MM.1S (cell line): ENCODE measurements around the gene SLC10A3.

Source experiments
- CTCF ChIP-seq: fragments of 300-600 bp; sonication (generic); IDR thresholded peaks from 2 replicates; pipeline ENCODE4 v1.5.1; 2016; ENCODE audit warnings: antibody characterized with exemption, low read length, mixed read lengths
- EZH2 ChIP-seq: fragments of 300-600 bp; sonication (generic); optimal IDR thresholded peaks from 2 replicates; pipeline ENCODE3; 2017; ENCODE audit warnings: low read depth, mild to moderate bottlenecking, antibody characterized with exemption, low read length, mixed read lengths
- EZH2phosphoT487 ChIP-seq: fragments of 300-600 bp; sonication (generic); IDR thresholded peaks from 2 replicates; pipeline ENCODE4 v1.6.1; 2018; ENCODE audit warnings: antibody characterized with exemption, low read length

GRCh38 chrX:154465601-154466000 lies 24.8 kb downstream of the SLC10A3 start:
- TF ChIP-seq CTCF (no peak), EZH2 (no peak), EZH2phosphoT487 (no peak)
